Activated T-helper 17 cell treated with anti-CD3 and anti-CD28 coated beads, Interleukin-2, amount 50 U/mL, for 72 hours (primary cell): ENCODE measurements around the gene ADARB2. TPM values are rescaled to one million over a fixed set of nuclear protein-coding genes. Genes with fewer than 3 reads are reported as not detected.

Experiments
- ATAC-seq: fragments of 150-1000 bp; cut with Tn5 transposase; replicated peaks from 2 replicates; pipeline ENCODE4 v1.10.0; 2021; ENCODE audit warnings: mild to moderate bottlenecking, moderate library complexity
- H3K27ac Mint-ChIP-seq: one replicate; pipeline ENCODE4 v1.8.0; 2022; ENCODE audit warnings: mixed read lengths
- H3K27me3 Mint-ChIP-seq: one replicate; pipeline ENCODE4 v1.8.0; 2022; ENCODE audit warnings: mixed read lengths
- H3K36me3 Mint-ChIP-seq: one replicate; pipeline ENCODE4 v1.8.0; 2022; ENCODE audit warnings: low read depth, mild to moderate bottlenecking, mixed read lengths
- H3K4me1 Mint-ChIP-seq: one replicate; pipeline ENCODE4 v1.8.0; 2022; ENCODE audit warnings: mixed read lengths
- H3K4me3 Mint-ChIP-seq: one replicate; pipeline ENCODE4 v1.8.0; 2022; ENCODE audit warnings: mild to moderate bottlenecking, mixed read lengths
- H3K9me3 Mint-ChIP-seq: one replicate; pipeline ENCODE4 v1.8.0; 2022; ENCODE audit warnings: mixed read lengths
- total RNA-seq, 2 donors: library from RNA; stranded (reverse); gene quantifications; one replicate each; pipeline ENCODE4 v1.2.3, GENCODE V29; 2022

Gene ADARB2
- total RNA-seq, 2 donors from 2014 or later, result not detected

- Mint-ChIP-seq H3K36me3 (no peaks in the 10 kb centered on the region), H3K27ac (no peak overlapping the region), H3K9me3 (no peaks in the 10 kb centered on the region), H3K27me3 (peaks cover 5% of the 10 kb centered on the region), H3K4me1 (no peaks in the 10 kb centered on the region), H3K4me3 (no peak overlapping the region)
- ATAC-seq, result no peak
Observed at GRCh38 chr10:1274111-1274661, 463.1 kb downstream of the ADARB2 start.

- ATAC-seq, result no peak
- Mint-ChIP-seq H3K4me3 (no peak overlapping the region), H3K27ac (no peak overlapping the region), H3K9me3 (no peaks in the 10 kb centered on the region), H3K27me3 (peaks cover 5% of the 10 kb centered on the region), H3K4me1 (no peaks in the 10 kb centered on the region), H3K36me3 (no peaks in the 10 kb centered on the region)
Observed at GRCh38 chr10:1273372-1274105, 463.8 kb downstream of the ADARB2 start.

GRCh38 chr10:1272777-1273161 lies 464.6 kb downstream of the ADARB2 start:
- no peaks in the 10 kb centered on the region for H3K36me3 Mint-ChIP-seq
- no peak overlapping the region for H3K27ac Mint-ChIP-seq
- no peak overlapping the region for H3K4me3 Mint-ChIP-seq
- H3K4me1 Mint-ChIP-seq, result no peaks in the 10 kb centered on the region
- no peak for ATAC-seq
- peaks cover 5% of the 10 kb centered on the region for H3K27me3 Mint-ChIP-seq
- no peaks in the 10 kb centered on the region for H3K9me3 Mint-ChIP-seq

- ATAC-seq, result no peak
- Mint-ChIP-seq H3K9me3 (no peaks in the 10 kb centered on the region), H3K27me3 (peaks cover 5% of the 10 kb centered on the region), H3K27ac (no peak overlapping the region), H3K4me1 (no peaks in the 10 kb centered on the region), H3K36me3 (no peaks in the 10 kb centered on the region), H3K4me3 (no peak overlapping the region)
Observed at GRCh38 chr10:1272079-1272776, 465.1 kb downstream of the ADARB2 start.

- Mint-ChIP-seq H3K4me1 (no peaks in the 10 kb centered on the region), H3K27me3 (peaks cover 3% of the 10 kb centered on the region), H3K4me3 (no peak overlapping the region), H3K27ac (no peak overlapping the region), H3K9me3 (no peaks in the 10 kb centered on the region), H3K36me3 (no peaks in the 10 kb centered on the region)
- no peak for ATAC-seq
Observed at GRCh38 chr10:1270906-1271305, 466.4 kb downstream of the ADARB2 start.

GRCh38 chr10:1270490-1270889 lies 466.8 kb downstream of the ADARB2 start:
- Mint-ChIP-seq H3K36me3 (no peaks in the 10 kb centered on the region), H3K9me3 (no peaks in the 10 kb centered on the region), H3K4me1 (no peaks in the 10 kb centered on the region), H3K27ac (no peak overlapping the region), H3K4me3 (no peak overlapping the region), H3K27me3 (peaks cover 3% of the 10 kb centered on the region)
- ATAC-seq, result no peak

GRCh38 chr10:1268831-1269230 lies 468.5 kb downstream of the ADARB2 start:
- H3K9me3 Mint-ChIP-seq, result no peaks in the 10 kb centered on the region
- no peak overlapping the region for H3K4me3 Mint-ChIP-seq
- no peaks in the 10 kb centered on the region for H3K4me1 Mint-ChIP-seq
- ATAC-seq, result no peak
- no peaks in the 10 kb centered on the region for H3K36me3 Mint-ChIP-seq
- no peak overlapping the region for H3K27ac Mint-ChIP-seq
- peaks cover 3% of the 10 kb centered on the region for H3K27me3 Mint-ChIP-seq

- no peak overlapping the region for H3K27ac Mint-ChIP-seq
- H3K4me1 Mint-ChIP-seq, result no peaks in the 10 kb centered on the region
- no peaks in the 10 kb centered on the region for H3K36me3 Mint-ChIP-seq
- peaks cover 3% of the 10 kb centered on the region for H3K27me3 Mint-ChIP-seq
- H3K4me3 Mint-ChIP-seq, result no peak overlapping the region
- no peak for ATAC-seq
- no peaks in the 10 kb centered on the region for H3K9me3 Mint-ChIP-seq
Observed at GRCh38 chr10:1267568-1267967, 469.8 kb downstream of the ADARB2 start.

- ATAC-seq, result no peak
- peaks cover 3% of the 10 kb centered on the region for H3K27me3 Mint-ChIP-seq
- no peaks in the 10 kb centered on the region for H3K4me1 Mint-ChIP-seq
- H3K9me3 Mint-ChIP-seq, result no peaks in the 10 kb centered on the region
- no peak overlapping the region for H3K27ac Mint-ChIP-seq
- H3K4me3 Mint-ChIP-seq, result no peak overlapping the region
- H3K36me3 Mint-ChIP-seq, result no peaks in the 10 kb centered on the region
Observed at GRCh38 chr10:1267148-1267547, 470.2 kb downstream of the ADARB2 start.

- ATAC-seq, result no peak
- Mint-ChIP-seq H3K27ac (no peak overlapping the region), H3K36me3 (no peaks in the 10 kb centered on the region)
Observed at GRCh38 chr10:1266033-1266802, 471.1 kb downstream of the ADARB2 start.

GRCh38 chr10:1264001-1264400 lies 473.3 kb downstream of the ADARB2 start:
- Mint-ChIP-seq H3K27me3 (peaks cover 6% of the 10 kb centered on the region), H3K36me3 (no peaks in the 10 kb centered on the region), H3K4me1 (no peaks in the 10 kb centered on the region), H3K9me3 (no peaks in the 10 kb centered on the region), H3K4me3 (no peak overlapping the region), H3K27ac (no peak overlapping the region)
- no peak for ATAC-seq

More at GRCh38 chr10:1266033-1266802, 471.1 kb downstream of the ADARB2 start:
- Mint-ChIP-seq H3K9me3 (no peaks in the 10 kb centered on the region), H3K27me3 (peaks cover 3% of the 10 kb centered on the region), H3K4me3 (no peak overlapping the region), H3K4me1 (no peaks in the 10 kb centered on the region)

GRCh38 chr10:1257274-1257673 lies 480.1 kb downstream of the ADARB2 start:
- no peaks in the 10 kb centered on the region for H3K36me3 Mint-ChIP-seq
- H3K4me3 Mint-ChIP-seq, result no peak overlapping the region
- H3K27ac Mint-ChIP-seq, result no peak overlapping the region
- peaks cover 15% of the 10 kb centered on the region for H3K4me1 Mint-ChIP-seq
- peaks cover 31% of the 10 kb centered on the region for H3K27me3 Mint-ChIP-seq
- peaks cover 9% of the 10 kb centered on the region for H3K9me3 Mint-ChIP-seq
- no peak for ATAC-seq

- no peak overlapping the region for H3K4me3 Mint-ChIP-seq
- peaks cover 34% of the 10 kb centered on the region for H3K27me3 Mint-ChIP-seq
- H3K4me1 Mint-ChIP-seq, result peaks cover 15% of the 10 kb centered on the region
- H3K27ac Mint-ChIP-seq, result no peak overlapping the region
- H3K36me3 Mint-ChIP-seq, result no peaks in the 10 kb centered on the region
- no peak for ATAC-seq
- H3K9me3 Mint-ChIP-seq, result peaks cover 9% of the 10 kb centered on the region
Observed at GRCh38 chr10:1256432-1256725, 480.9 kb downstream of the ADARB2 start.

- peaks cover 40% of the 10 kb centered on the region for H3K27me3 Mint-ChIP-seq
- H3K4me1 Mint-ChIP-seq, result peaks cover 15% of the 10 kb centered on the region
- no peak overlapping the region for H3K27ac Mint-ChIP-seq
- peaks cover 9% of the 10 kb centered on the region for H3K9me3 Mint-ChIP-seq
- H3K36me3 Mint-ChIP-seq, result no peaks in the 10 kb centered on the region
- ATAC-seq, result no peak
- H3K4me3 Mint-ChIP-seq, result no peak overlapping the region
Observed at GRCh38 chr10:1255600-1256431, 481.5 kb downstream of the ADARB2 start.
